Hepatocyte (in vitro differentiated cells): ENCODE results near the gene ALPP.

ENCODE experiments used
- EZH2 ChIP-seq: fragments of 200-600 bp; sonication (generic); IDR thresholded peaks from 2 replicates; pipeline ENCODE4 v1.6.1; 2016; ENCODE audit warnings: antibody characterized with exemption, mild to moderate bottlenecking, borderline replicate concordance
- EZH2phosphoT487 ChIP-seq: fragments of 200-600 bp; sonication (generic); IDR thresholded peaks from one replicate; pipeline ENCODE4 v1.6.1; 2018; ENCODE audit warnings: antibody characterized with exemption, mild to moderate bottlenecking, low read depth, moderate library complexity; ENCODE audit not compliant: unreplicated experiment, severe bottlenecking
- TF ChIP-seq, protein P1 (sequence below): fragments of 200-600 bp; sonication (generic); IDR thresholded peaks from 2 replicates; pipeline ENCODE4 v1.5.1; 2016; ENCODE audit warnings: antibody characterized with exemption, mild to moderate bottlenecking; ENCODE audit not compliant: poor library complexity

DNA sequence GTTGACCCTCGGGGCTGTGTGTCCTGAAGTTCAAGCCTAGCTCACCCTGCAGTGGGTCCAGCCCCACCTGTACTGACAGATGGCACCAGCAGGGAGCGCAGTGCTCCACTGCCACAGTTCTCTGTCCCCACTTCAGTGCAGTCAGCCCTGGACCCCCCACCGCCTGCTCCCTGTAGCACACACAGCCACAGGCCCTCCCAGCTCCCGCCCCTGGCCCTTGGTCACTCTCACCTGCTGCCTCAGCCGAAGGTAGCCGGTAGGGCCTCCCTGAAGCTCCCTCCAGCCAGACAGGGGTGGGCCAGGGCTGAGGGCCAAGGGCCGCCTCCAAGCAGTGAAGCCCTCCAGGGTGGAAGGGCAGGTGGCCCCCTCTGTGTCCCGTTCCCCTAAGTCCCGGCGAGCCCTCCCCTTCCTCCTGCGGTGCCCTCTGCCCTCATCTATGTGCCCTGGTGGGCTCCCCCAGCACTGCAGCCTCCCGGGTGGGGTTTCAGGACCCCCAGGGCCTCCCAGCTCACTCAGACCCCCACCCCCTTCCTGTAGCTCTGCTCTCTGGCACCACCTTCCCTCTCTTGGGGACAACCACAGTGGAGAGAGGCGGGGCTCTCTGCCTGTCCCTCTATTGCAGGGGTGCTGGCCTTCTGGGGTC, 10.8 kb upstream of the ALPP start:
- TF ChIP-seq, protein P1, sequence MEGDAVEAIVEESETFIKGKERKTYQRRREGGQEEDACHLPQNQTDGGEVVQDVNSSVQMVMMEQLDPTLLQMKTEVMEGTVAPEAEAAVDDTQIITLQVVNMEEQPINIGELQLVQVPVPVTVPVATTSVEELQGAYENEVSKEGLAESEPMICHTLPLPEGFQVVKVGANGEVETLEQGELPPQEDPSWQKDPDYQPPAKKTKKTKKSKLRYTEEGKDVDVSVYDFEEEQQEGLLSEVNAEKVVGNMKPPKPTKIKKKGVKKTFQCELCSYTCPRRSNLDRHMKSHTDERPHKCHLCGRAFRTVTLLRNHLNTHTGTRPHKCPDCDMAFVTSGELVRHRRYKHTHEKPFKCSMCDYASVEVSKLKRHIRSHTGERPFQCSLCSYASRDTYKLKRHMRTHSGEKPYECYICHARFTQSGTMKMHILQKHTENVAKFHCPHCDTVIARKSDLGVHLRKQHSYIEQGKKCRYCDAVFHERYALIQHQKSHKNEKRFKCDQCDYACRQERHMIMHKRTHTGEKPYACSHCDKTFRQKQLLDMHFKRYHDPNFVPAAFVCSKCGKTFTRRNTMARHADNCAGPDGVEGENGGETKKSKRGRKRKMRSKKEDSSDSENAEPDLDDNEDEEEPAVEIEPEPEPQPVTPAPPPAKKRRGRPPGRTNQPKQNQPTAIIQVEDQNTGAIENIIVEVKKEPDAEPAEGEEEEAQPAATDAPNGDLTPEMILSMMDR = peak; percentile 15
- TF ChIP-seq EZH2 = no peak
- no peak for TF ChIP-seq EZH2phosphoT487
